GM19452 (cell line): Measurements from ENCODE around the gene TXN.
"Not testable (repeated sequence)": the region's sequence is repeated elsewhere in the genome, so short reads cannot be mapped to it uniquely, and the experiment has no call there.

Source experiments
- ATAC-seq: cut with Tn5 transposase; IDR thresholded peaks from one replicate; pipeline ENCODE4 v1.9.1; 2021; ENCODE audit not compliant: unreplicated experiment

Gene TXN

DNA sequence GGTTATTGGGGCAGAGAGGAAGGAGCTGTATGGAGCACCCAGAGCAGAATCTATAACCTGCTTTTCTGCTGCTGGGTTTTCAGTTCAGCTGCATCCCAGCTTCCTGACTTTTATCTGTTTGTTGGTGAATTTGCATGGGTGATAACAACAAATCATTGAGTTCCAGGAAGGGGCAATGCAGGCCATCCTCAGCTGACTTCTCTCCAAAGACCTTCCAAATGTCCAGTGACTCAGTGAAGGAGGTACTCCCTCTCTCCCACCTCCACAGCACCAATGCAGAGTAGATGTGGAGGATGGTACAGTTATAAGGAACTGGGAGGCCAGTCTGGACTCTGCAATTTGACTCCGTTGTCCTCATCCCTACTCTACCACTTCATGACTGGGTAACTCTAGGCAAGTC, 1.6 kb upstream of the TXN start:
- ATAC-seq: no peak

DNA sequence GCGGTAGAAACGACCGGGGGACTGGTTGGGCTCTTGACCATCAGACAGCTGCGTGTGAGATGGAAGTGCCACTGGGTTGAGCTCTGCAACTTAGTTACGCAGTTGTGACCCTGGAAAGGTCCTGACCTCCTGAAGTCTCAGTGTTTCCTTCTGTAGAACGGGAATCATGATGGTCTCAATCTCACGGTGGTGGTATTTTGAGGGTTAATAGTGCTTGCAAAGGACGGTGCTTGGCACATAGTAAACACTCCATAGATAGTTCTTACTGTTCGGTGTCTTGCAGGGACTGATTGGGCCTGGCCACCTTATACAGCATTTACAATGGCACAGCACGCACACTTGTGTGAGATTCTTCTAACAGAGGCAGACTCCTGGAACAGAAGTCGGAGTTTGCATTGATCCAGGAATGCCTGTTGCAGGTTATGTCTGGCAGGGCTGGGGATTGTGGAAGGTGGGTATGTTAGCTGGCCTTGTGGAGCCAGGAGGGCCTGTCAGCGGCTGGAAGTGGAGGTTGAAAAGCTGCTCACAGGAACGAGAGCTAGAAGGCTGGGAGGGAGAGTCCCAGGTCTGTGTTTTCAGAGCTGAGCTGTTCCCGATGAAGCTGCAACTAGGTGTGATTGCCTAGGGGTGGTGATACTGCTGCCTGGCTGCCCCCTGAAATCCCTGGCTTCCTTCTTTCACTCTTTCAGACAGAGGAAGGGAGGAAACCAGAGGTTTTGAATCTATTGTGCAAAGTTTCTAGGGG, 962 bp upstream of the TXN start:
- ATAC-seq: peak; percentile 1

DNA sequence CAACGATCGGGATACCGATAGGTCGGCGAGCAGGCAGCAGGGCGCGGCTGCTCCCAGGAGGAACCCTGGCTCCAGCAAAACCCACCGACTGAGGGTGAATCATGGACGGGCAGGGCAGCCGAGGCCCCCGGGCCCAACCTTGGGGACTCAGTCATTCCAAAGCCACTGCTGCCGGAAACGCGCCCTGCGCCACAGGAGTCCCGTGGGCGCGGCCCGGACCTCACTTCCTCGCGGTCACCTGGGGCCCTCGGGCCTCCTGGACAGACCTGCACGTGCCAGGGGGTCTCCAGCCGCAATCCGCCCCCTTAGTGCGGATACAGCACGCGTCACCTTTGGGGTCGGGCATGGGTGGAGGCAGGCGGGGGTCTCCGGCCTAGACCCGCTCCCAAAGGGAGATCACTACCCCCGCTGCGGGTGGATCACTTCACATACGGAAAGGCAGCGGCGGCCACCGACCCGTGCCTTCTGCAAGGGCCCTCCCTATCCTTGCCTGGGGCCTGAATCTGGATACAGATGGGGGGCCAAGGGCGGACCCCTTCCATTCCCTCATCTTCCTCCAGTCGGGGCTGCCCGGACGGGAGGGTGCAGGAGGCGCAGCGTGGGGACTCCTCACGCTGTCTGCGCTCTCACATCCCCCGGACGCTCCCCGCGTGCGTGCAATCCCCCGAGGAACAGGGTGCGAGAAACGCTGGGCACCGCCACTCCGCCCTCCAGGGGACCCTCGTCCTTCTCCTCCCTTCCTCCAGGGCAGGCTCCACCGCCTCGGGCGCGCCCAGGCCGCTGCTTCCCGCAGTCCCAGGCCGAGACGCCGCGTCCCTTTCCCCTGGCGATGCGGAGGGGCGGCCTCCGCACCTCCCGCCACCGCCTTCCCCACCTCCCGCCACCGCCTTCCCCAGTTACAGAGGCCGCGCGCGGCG, 586 bp downstream of the TXN start:
- ATAC-seq: peak; percentile 20

DNA sequence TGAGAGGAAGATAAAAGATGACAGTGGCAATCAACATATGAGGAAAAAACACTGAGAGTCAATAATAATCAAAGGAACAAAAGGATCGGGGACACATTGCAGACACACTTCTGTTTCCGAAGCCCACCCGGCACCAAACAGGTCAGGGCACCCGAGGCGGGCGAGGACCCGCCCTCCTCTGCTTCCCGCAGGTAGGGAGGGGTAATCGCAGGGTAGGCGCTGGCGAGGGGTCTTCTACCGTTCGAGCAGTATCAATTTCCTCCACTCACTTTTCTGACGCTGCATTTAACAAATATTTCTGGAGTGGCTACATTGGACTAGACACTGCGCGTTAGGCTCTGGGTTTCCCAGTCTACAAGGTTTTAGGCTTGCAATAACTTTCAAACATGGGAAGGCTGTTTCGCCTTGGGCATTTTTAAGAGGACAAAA, 1.3 kb downstream of the TXN start:
- ATAC-seq: no peak

DNA sequence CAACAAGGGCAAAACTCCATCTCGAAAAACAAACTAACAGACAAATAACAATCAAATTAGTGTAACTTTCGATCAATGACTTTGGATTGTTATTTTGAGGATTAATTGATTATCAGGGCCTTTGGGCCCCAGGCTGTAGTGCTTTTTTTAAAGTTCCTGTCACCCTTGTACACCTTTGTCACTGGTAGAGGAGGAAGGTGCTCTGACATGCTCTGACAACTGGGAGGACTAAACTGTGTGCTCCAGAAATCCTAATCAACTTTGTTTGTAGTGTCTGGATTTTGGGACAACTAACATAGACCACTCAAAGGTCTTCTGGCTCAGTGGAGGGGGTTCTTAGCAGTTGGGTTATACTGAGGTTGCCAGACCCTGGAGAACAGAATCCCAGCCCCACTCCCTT, 1.8 kb downstream of the TXN start:
- ATAC-seq: no peak

DNA sequence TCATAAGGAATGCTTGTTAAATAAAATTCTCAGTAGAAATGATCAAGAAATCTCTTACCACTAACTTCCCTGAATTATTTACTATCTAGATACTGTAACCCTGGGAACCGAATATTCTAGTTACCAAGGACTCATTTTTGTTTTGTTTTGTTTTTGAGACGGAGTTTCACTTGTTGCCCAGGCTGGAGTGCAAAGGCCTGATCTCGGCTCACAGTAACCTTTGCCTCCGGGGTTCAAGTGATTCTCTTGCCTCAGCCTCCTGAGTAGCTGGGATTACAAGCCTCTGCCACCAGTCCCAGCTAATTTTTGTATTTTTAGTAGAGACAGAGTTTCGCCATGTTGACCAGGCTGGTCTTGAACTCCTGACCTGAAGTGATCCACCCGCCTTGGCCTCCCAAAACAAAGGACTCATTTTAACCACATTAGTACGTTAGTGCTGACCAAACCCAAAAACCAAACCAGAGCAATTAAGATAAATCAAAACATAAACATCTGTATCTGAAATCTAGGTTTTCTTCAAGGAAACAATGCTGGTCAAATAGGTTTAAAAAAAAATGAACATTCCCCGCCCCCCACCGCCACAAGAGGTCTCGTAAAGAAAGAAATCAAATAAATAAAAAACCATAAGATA, 3.7 kb downstream of the TXN start:
- ATAC-seq: no peak

DNA sequence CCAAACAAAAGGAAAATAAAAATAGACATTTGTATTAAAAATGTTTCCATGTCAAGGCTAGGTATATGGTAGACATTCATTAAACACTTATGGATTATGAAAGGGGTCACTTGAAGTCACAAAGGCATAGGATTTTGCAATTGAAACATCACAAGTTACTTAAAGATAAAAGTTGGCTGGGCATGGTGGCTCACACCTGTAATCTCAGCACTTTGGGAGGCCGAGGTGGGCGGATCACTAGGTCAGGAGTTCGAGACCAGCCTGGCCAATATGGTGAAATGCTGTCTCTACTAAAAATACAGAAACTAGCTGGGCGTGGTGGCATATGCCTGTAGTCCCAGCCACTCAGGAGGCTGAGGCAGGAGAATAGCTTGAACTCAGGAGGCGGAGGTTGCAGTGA, 4.5 kb downstream of the TXN start:
- ATAC-seq: not testable (repeated sequence)

DNA sequence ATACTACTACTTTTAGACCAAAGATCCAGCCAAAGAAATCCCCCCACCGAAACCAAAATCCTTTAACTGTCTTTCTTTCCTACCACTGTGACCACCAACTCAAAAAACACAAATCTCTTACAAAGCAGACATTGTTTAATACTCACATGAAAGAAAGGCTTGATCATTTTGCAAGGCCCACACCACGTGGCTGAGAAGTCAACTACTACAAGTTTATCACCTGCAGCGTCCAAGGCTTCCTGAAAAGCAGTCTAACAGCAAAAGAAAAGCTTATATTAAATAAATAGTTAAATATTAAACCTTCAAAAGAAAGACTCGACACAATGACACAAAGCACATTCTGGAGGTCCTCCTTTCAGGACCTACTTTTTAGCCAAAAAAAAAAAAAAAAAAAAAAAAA, 5.1 kb downstream of the TXN start:
- ATAC-seq: no peak

DNA sequence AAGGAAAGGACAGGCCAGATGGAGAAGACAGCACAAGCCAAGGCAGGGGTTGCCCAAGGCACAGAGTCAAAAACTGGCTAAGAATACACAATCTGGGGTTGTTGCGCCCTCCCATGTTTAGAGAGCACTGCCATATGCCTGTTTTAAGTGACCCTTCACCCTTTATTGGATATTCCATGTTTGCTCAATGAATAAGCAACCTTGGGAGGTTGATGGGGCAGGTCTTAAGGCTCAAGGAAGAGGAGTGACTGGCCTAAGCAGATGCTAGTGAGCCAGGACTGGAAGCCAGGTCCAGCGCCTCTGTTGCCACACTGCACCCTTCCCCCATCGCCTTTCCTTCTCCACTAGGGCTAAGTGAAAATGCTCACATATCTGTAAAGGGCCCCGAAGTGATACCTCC, 6.7 kb downstream of the TXN start:
- no peak for ATAC-seq

DNA sequence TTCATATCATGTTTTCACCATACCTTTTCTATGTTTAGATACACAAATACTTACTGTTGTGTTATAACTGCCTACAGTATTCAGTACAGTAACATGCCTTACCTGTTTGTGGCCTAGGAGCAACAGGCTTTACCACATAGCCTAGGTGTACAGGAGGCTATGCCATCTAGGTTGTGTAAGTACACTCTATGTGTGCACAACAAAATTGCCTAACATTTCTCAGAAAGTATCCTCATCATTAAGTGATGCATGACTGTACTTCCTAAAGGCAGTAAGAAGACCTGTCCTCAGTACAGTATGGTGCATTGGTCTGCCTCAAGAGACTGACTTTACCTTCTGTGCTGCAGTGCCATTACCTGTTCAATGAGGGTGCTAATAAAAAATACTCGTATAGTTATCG, 7.9 kb downstream of the TXN start:
- ATAC-seq: no peak

DNA sequence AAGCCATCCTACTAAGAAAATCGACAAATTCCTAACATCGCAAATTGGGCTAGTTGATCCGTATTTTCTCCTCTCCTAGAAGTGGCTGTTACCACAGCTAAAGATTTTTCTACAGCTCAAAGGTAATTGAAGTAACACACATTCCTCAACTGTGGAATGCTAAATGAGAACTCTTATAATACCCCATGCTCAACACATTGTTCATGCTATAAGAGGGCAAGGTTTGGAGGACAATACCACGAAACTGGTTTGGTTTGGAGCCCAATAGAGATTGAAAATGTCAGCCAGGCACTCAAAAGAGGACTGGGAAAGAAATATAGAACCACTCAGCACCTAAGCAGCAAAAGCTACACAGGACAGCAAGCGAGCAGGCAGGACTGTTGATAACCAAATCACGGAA, 10.1 kb downstream of the TXN start:
- ATAC-seq: no peak

DNA sequence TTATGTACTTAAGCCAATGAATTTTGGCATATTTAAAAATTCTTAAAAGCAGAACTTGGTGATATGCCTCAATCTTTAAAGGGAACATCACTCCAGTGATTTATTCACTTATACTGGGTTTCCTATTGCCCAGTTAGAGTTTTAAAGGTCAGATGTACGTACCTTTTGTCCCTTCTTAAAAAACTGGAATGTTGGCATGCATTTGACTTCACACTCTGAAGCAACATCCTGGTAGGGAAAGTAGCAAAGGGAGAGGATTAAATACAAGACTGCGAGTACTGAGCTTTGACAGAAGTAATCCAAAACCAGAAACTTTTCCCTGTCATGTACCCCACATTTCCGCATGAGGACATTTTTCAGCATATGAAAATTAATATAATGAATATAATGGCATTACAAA, 11.7 kb downstream of the TXN start:
- ATAC-seq: no peak

DNA sequence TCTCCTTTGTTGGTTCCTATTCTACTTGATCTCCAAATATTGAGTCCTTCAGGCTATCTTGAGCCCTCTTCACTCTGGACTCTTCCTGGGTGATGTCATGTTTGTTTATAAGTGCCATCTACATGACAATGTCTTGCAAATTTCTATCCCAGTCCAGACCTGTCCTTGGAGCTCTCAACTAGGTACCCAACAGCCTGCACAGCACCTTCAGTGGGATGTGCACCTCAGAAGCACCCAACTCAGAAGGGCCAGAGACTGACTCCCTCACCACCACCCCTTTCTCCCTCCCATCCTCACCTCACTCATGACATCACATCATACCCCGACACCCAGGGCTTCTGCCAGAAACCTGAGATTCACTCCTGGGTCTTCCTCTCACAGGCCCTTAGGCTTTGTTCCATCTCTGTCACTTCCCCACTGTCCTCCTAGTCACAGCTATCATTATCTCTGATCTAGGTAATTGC, 14.4 kb downstream of the TXN start:
- ATAC-seq: no peak

DNA sequence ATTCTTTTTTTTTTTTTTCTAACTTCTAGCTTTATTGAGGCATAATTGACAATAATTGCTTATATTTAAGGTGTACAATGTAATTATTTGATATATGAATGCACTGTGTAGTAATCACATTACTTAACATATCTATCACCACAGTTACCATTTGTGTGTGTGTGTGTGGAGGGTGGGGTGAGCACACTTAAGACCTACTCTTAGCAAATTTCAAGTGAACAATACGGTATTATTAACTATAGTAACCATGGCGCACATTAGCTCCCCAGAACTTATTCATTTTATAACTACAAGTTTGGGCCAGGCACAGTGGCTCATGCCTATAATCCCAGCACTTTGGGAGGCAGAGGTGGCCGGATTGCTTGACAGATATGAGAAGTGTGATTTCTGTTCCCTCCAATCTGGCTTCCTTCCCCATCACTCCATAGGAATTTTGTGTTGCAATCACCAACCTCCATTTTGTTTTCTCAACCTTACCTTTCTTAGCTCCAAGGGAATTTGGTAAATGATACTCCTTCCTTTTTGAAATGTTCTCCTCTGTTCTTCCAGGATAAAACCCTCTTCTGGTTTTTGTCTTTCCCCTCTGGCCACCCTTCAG, 14.9 kb downstream of the TXN start:
- ATAC-seq: no peak

DNA sequence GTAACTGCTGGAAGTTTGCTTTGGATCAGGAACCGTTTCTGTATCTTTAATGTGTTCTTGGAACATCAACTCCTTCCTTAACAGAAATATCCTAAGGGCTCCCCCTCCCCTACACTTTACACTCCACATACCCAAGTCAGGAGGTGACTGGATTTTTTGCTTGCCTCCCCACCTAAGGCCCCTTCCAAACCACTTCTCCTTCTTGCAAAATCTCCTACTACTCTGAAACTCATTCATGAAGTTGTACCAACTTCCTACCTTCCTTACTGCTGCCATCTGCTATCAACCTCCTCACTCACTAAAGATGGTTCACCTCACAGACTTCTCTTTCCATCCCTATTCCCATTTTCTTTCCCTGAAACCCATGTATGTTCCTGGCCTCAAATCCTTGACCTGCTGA, 16.1 kb downstream of the TXN start:
- no peak for ATAC-seq

DNA sequence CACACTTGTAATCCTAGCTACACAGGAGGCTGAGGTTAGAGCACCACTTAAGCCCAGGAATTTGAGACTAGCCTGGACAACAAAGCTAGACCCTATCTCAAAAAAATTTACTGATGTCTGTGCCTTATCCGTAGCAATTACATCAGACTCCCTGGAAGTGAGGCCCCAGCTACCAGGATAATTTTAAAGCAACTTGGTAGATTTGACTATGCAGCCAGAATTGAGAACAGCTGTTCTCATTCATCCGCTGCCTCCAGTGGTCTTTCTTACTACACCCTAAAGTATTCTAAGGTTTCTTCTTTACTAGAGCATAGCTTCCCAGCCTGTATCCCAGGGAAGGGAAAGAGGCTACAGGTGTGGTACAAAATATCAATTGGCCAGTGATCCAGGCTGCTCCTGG, 28.0 kb downstream of the TXN start:
- ATAC-seq: no peak

DNA sequence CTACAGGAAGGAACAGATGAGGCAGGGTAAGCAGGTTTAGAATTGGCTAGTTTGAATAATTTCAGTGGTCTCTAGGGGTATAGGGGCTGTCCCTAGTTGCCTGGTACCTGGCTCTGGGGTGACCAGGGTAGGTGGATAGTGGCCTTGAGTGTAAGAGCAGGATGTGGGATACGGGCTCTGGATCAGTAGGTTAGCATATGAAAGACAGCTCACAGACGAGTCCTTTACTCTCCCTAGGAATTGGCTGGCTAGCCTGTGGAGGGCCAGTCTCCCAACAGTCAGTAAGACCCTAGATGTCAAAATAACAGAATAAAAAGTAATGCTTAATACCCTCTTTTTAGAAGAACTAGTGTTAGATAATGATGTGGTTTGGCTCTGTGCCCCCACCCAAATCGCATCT, 31.7 kb downstream of the TXN start:
- no peak for ATAC-seq

DNA sequence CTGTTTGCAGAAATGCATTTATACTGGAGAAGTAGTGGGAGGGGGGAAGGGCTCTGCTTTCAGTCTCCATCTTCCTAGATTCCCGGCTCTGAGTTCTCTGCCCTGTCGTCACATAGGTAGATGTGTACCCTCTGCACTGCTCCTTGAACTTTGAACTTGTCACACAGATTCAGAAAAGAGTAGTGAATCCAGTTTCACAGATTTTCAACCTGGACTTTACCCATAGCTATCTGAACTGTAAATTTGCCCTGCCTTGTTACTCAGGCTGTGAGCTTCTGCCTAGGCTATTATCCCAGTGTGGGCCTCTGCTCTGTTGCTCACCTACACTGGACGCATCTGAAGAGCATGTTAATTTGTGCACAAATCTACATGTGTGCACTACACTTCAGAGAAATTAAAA, 35.5 kb downstream of the TXN start:
- ATAC-seq: no peak

DNA sequence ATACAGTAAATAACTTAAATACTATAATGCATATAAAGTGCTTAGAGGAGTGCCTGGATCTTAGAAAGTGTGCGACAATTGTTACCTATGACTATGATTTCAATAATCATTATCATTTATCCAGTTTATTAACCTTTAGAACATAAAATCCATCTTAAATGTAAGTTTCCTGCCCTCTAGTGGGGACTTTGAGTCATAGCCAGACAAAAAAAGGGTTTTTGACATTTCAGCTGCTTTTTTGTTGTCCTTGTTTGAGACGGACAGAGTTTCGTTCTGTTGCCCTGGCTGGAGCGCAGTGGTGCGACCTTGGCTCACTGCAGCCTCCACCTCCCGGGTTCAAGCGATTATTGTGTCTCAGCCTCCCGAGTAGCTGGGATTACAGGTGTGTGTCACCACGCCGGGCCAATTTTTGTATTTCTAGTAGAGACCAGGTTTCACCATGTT, 38.6 kb downstream of the TXN start:
- ATAC-seq: no peak

DNA sequence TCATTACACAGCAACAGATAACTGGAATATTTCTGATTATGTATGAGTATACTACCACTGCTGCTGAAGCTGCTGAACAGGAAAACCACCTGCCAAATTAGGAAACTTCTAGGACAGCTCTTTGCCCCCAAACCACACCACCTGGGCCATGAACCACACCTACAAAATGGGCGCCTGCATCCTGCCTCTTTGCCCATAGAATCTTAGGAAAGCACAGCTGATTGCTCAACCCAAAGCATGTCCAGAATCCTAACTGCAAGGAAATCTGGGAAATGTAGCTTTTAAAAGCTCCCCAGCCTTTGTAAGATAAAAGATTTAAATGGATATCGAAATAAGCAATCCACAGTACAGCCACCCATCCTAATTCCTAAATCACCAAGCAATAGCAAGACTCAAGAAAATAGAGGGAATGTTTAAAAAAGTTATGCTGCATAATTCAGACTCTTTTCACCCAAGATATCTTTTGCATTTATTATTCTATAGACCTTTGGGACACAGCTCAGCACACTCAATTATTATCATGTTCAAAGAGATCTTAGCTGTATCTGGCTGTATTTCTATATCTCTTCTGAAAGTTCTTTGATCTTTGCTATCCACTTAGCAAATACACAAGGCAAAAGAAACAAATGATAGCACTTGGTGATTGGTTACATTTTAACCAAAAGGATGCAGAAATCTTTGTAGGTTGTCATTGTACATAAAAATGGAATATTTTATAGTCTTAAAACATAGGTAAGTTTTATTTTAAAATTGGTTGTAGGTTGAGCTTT, 41.5 kb downstream of the TXN start:
- ATAC-seq: no peak

DNA sequence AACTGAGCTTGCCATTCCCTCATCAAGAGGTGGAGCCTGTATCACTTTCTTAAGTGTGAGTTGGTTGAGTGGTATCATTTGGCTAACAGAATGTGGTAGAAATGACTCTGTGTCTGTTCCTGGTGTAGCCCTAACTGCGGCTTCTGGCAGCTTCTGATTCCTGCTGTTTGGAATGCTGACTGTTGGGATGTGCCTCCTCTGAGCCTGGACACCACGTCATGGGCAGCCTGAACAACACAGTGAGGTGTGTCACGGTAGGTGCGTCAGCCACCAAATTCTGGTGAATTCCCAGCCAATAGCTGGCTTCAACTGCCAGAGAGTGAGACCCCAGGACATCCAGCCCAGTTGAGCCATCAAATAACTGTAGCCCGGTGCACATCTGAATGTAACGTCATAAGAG, 42.2 kb downstream of the TXN start:
- ATAC-seq: no peak
